B cell (primary cell): Measurements from ENCODE around the gene TAF4. TPM values are rescaled to one million over a fixed set of nuclear protein-coding genes. Genes with fewer than 3 reads are reported as not detected.

Experiments
- ATAC-seq: fragments of 200-7000 bp; cut with Tn5 transposase; one replicate; pipeline ENCODE4 v1.10.0; 2021; ENCODE audit warnings: low read depth, mild to moderate bottlenecking, moderate number of reproducible peaks, moderate library complexity
- CTCF ChIA-PET: fragments of 350-600 bp; sonication (Branson Sonifier 250); formaldehyde crosslinking; loops from one replicate; lab custom pipeline; 2021; ENCODE audit warnings: antibody characterized with exemption, inconsistent platforms; lab: Charles Lee
- POLR2A ChIA-PET: fragments of 350-600 bp; sonication (Branson Sonifier 250); formaldehyde crosslinking; loops from one replicate; lab custom pipeline; 2021; ENCODE audit warnings: antibody characterized with exemption; lab: Charles Lee
- DNase-seq: peaks from one replicate; pipeline ENCODE4 v3.0.0; 2013
- H2AFZ ChIP-seq: 2 replicates; pipeline ENCODE4 v1.6.1; 2012; ENCODE audit warnings: mild to moderate bottlenecking, low read depth, low read length; ENCODE audit not compliant: insufficient read depth, poor library complexity, severe bottlenecking
- H3K27ac ChIP-seq, 2 donors: 1 replicate in 1 of 2; 2 replicates in 1 of 2; pipeline ENCODE4 v1.5.1; 2012 to 2013; ENCODE audit warnings: low read length in 2 of 2, mild to moderate bottlenecking in 2 of 2, moderate library complexity in 1 of 2
- H3K27me3 ChIP-seq, 4 experiments: fragments of 200-600 bp in 1 of 4; sonication (generic) in 1 of 4; replicated peaks in 1 of 4; 1 replicate in 2 of 4; 2 replicates in 2 of 4; pipeline versions ENCODE4 v1.6.1 to v1.7.0; 2013 to 2016; ENCODE audit warnings: low read length in 3 of 4, mild to moderate bottlenecking in 2 of 4, mixed read lengths in 1 of 4, moderate library complexity in 1 of 4; ENCODE audit not compliant: insufficient read depth in 4 of 4, control insufficient read depth in 3 of 4; ENCODE audit errors: control extremely low read depth in 1 of 4
- H3K36me3 ChIP-seq, 2 experiments: replicated peaks in 1 of 2; 1 replicate in 1 of 2; 2 replicates in 1 of 2; pipeline versions ENCODE4 v1.6.1 to v1.7.1; 2013; ENCODE audit warnings: low read length in 1 of 2; ENCODE audit not compliant: insufficient read depth in 2 of 2, control insufficient read depth in 1 of 2; ENCODE audit errors: control extremely low read depth in 1 of 2, extremely low read depth in 1 of 2
- H3K4me1 ChIP-seq, 2 donors: fragments of 200-600 bp in 1 of 2; sonication (generic) in 1 of 2; 1 replicate in 1 of 2; 2 replicates in 1 of 2; pipeline versions ENCODE4 v1.5.1 to v1.6.1; 2013 to 2017; ENCODE audit warnings: low read length in 2 of 2; ENCODE audit not compliant: control insufficient read depth in 2 of 2, insufficient read depth in 2 of 2
- H3K4me2 ChIP-seq: replicated peaks from 2 replicates; pipeline ENCODE3; 2012; ENCODE audit warnings: mild to moderate bottlenecking, low read depth, low read length; ENCODE audit not compliant: poor library complexity, severe bottlenecking
- H3K4me3 ChIP-seq, 5 experiments: fragments of 200-600 bp in 1 of 5; sonication (generic) in 1 of 5; 1 replicate in 3 of 5; 2 replicates in 2 of 5; pipeline versions ENCODE4 v1.5.1 to v1.7.0; 2011 to 2016; ENCODE audit warnings: low read length in 4 of 5, mild to moderate bottlenecking in 4 of 5, low read depth in 2 of 5, control low read depth in 1 of 5, moderate library complexity in 1 of 5; ENCODE audit not compliant: insufficient read depth in 1 of 5; ENCODE audit errors: control extremely low read depth in 1 of 5, extremely low read depth in 1 of 5
- H3K79me2 ChIP-seq: fragments of 200-600 bp; sonication (generic); one replicate; pipeline ENCODE4 v1.6.0; 2016; ENCODE audit warnings: low read length; ENCODE audit not compliant: control insufficient read depth, insufficient read depth
- H3K9ac ChIP-seq: fragments of 200-600 bp; sonication (generic); 2 replicates; pipeline ENCODE4 v1.6.1; 2017; ENCODE audit warnings: mild to moderate bottlenecking, low read length, moderate library complexity
- H3K9me3 ChIP-seq, 3 donors: one replicate each; pipeline versions ENCODE4 v1.6.1 to v1.7.1; 2013; ENCODE audit warnings: low read length in 2 of 3; ENCODE audit not compliant: control insufficient read depth in 2 of 3, insufficient read depth in 1 of 3; ENCODE audit errors: control extremely low read depth in 1 of 3
- H4K20me1 ChIP-seq: 2 replicates; pipeline ENCODE4 v1.6.0; 2012; ENCODE audit warnings: mild to moderate bottlenecking, low read length; ENCODE audit not compliant: insufficient read depth, control insufficient read depth, poor library complexity, severe bottlenecking
- H3K27ac Mint-ChIP-seq: one replicate; pipeline ENCODE4 v1.8.0; 2021; ENCODE audit warnings: mixed read lengths
- H3K27me3 Mint-ChIP-seq: one replicate; pipeline ENCODE4 v1.8.0; 2021; ENCODE audit warnings: mixed read lengths
- H3K4me1 Mint-ChIP-seq: one replicate; pipeline ENCODE4 v1.8.0; 2021; ENCODE audit warnings: mixed read lengths
- H3K4me3 Mint-ChIP-seq: one replicate; pipeline ENCODE4 v1.8.0; 2021; ENCODE audit warnings: mixed read lengths
- H3K9me3 Mint-ChIP-seq: one replicate; pipeline ENCODE4 v1.8.0; 2022; ENCODE audit warnings: mixed read lengths; ENCODE audit not compliant: insufficient read depth
- CTCF ChIP-seq: fragments of 200-600 bp; IDR thresholded peaks from one replicate; pipeline ENCODE4 v1.8.0; 2022; ENCODE audit warnings: antibody characterized with exemption, mild to moderate bottlenecking
- EZH2 ChIP-seq: IDR thresholded peaks from 2 replicates; pipeline ENCODE4 v1.6.1; 2012; ENCODE audit warnings: borderline replicate concordance, low read depth, mild to moderate bottlenecking, moderate library complexity, low read length; ENCODE audit not compliant: insufficient read depth, poor library complexity, severe bottlenecking
- WGBS: methylation state at CpG from one replicate; pipeline ENCODE4 v1.1.5; 2013; ENCODE audit warnings: missing lambda C conversion rate; ENCODE audit not compliant: insufficient coverage; 5-methylcytosine and 5-hydroxymethylcytosine counted together
- intact Hi-C: fragments of 100-400 bp; cut with micrococcal nuclease; formaldehyde crosslinking; loops from one replicate; pipeline ENCODE4 v1.10.0; 2022
- polyA plus RNA-seq: library from polyadenylated mRNA; depleted of rRNA; stranded (reverse); fragments of >200 nt; gene quantifications from 2 replicates; pipeline ENCODE4 v1.2.3, GENCODE V29; 2012
- total RNA-seq, 2 donors: library from RNA; stranded (reverse); fragments of 120-200 nt in 1 of 2; gene quantifications; 1 replicate in 1 of 2; 2 replicates in 1 of 2; pipeline versions ENCODE4 v1.2.3 to v1.2.4, GENCODE V29; 2013 to 2022

TAF4 gene
- total and polyA plus RNA-seq, 2 donors (not counting 1 experiment from before 2014, with no cell fraction given): 13.9 to 39.5 TPM

GRCh38 chr20:61991476-61991875 lies 74.2 kb downstream of the TAF4 start:
- Mint-ChIP-seq H3K4me1 (peaks cover 6% of the 10 kb centered on the region), H3K27ac (no peak overlapping the region), H3K27me3 (no peaks in the 10 kb centered on the region), H3K9me3 (peaks cover 10% of the 10 kb centered on the region), H3K4me3 (no peak overlapping the region)
- H3K9ac ChIP-seq: no peak overlapping the region
- no peak overlapping the region for H2AFZ ChIP-seq
- ChIA-PET POLR2A (no interaction called here), CTCF (no interaction called here)
- TF ChIP-seq CTCF (no peak), EZH2 (no peak)
- 100% methylated on average over 2 of the region's 6 CpGs for WGBS
- no peaks in the 10 kb centered on the region for H3K4me1 ChIP-seq
- no peak overlapping the region for H3K4me3 ChIP-seq
- peaks cover 0 to 28% (median 6%) of the 10 kb centered on the region in 3 donors for H3K9me3 ChIP-seq
- no peaks in the 10 kb centered on the region for H3K27me3 ChIP-seq
- H3K27ac ChIP-seq: no peak overlapping the region
- peaks cover 2% of the 10 kb centered on the region for H4K20me1 ChIP-seq
- no peaks in the 10 kb centered on the region for H3K79me2 ChIP-seq
- peaks cover 2 to 61% of the 10 kb centered on the region in 2 experiments for H3K36me3 ChIP-seq
- intact Hi-C loops: no loop called here
- ATAC-seq (no peak), DNase-seq (no peak)
- no peak overlapping the region for H3K4me2 ChIP-seq

GRCh38 chr20:61990484-61990883 lies 75.2 kb downstream of the TAF4 start:
- ATAC-seq (no peak), DNase-seq (no peak)
- Histone ChIP-seq H3K4me1 (no peaks in the 10 kb centered on the region), H3K9me3 (peaks cover 0 to 32% (median 6%) of the 10 kb centered on the region in 3 donors), H3K4me3 (no peak overlapping the region), H3K27ac (no peak overlapping the region), H3K9ac (no peak overlapping the region), H4K20me1 (peaks cover 5% of the 10 kb centered on the region), H3K27me3 (no peaks in the 10 kb centered on the region), H2AFZ (no peak overlapping the region), H3K36me3 (peaks cover 2 to 62% of the 10 kb centered on the region in 2 experiments), H3K4me2 (no peak overlapping the region), H3K79me2 (no peaks in the 10 kb centered on the region)
- ChIA-PET POLR2A (no interaction called here), CTCF (no interaction called here)
- no peak overlapping the region for H3K27ac Mint-ChIP-seq
- 100% methylated on average over 11 of the region's 11 CpGs for WGBS
- intact Hi-C loops: no loop called here
- peaks cover 6% of the 10 kb centered on the region for H3K4me1 Mint-ChIP-seq
- no peaks in the 10 kb centered on the region for H3K27me3 Mint-ChIP-seq
- H3K9me3 Mint-ChIP-seq: peaks cover 10% of the 10 kb centered on the region
- H3K4me3 Mint-ChIP-seq: no peak overlapping the region
- TF ChIP-seq EZH2 (no peak), CTCF (no peak)
